ENCODE measurements around the gene SPRED3.
"Not testable (repeated sequence)": the region's sequence is repeated elsewhere in the genome, so short reads cannot be mapped to it uniquely, and the experiment has no call there.

Gene SPRED3

DNA sequence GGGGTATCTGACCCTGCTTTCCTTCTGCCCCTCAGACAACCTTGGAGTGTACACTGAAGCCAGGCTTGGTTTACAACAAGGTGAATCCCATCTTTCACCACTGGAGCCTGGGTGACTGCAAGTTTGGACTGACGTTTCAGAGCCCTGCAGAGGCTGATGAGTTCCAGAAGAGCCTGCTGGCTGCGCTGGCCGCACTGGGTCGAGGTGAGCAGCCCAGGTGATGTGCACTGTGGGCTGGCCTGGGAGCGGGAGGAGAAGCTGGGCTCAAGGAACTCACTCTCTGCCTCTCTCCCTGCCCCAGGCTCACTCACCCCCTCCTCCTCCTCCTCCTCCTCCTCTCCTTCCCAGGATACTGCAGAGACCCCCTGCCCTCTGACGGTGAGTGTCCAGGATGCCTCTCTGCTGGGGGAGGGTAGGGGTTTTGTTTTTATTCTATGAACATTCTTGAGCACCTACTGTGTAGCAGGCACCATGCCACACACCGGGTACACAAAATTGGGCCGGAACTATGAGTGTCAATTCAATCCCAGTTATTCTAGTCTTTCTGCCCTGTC lies 3.5 kb downstream of the SPRED3 start:
- DNase-seq (ENCODE audit: low spot score) = no peak

DNA sequence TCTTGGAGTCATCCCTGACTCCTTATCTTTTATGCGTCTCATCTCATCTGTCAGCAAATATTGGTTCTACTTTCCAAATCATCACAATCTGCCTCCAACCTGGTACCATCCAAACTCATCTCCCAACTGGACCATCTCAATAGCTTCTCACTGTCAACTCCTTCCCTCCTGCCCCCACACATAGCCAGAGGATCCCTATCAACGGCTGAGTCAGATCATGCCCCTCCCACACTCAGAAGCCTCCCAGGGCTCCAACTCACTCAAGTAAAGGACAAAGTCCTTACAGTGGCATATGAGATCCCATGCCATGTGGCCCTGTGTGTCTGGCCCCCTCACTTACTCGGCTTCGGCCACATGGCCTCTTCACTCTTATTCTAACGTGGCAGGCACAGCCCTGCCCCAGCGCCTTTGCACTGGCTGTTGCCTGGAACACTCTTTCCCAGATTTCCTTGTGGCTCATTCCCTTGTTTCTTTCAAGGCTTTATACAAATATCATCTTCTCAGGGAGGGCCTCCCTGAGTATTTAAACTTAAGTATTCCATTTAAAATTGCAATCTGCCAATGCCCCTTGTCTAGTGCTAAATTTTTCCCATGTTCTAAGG lies 4.3 kb downstream of the SPRED3 start:
- DNase-seq (ENCODE audit: low spot score) = peak; percentile 64

DNA sequence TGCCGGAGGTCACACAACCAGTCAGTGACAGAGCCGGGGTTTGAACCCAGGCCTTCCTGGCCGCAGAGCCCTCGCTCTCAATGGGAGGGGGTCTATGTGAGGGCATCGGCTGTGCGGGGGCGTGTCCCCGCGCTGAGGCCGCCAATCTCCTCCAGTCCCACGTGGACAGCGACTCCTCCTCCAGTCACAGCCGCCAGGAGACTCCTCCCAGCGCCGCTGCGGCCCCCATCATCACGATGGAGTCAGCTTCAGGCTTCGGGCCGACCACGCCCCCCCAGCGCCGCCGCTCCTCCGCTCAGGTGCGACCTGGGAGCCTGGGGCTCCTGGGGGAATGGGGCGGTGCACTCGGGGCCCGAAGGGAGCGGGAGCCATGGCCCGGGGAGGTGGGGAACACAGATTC lies 6.0 kb downstream of the SPRED3 start:
- no peak for DNase-seq (ENCODE audit: low spot score)

DNA sequence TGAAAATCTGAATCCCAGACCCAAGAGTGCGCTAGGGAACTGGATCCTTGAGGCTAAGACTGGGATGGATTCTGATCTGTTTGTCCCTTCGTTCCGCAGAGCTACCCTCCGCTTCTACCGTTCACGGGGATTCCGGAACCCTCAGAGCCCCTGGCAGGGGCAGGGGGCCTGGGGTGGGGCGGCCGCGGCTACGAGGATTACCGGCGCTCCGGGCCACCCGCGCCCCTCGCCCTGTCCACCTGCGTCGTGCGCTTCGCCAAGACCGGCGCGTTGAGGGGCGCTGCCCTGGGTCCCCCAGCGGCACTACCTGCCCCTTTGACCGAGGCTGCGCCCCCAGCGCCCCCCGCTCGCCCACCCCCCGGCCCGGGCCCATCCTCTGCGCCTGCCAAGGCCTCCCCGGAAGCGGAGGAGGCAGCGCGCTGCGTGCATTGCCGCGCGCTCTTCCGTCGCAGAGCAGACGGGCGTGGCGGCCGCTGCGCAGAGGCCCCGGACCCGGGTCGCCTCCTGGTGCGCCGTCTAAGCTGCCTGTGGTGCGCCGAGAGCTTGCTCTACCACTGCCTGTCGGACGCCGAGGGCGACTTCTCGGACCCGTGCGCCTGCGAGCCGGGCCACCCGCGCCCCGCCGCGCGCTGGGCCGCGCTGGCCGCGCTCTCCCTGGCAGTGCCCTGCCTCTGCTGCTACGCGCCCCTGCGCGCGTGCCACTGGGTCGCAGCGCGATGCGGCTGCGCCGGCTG lies 7.1 kb downstream of the SPRED3 start:
- DNase-seq (ENCODE audit: low spot score) = no peak

DNA sequence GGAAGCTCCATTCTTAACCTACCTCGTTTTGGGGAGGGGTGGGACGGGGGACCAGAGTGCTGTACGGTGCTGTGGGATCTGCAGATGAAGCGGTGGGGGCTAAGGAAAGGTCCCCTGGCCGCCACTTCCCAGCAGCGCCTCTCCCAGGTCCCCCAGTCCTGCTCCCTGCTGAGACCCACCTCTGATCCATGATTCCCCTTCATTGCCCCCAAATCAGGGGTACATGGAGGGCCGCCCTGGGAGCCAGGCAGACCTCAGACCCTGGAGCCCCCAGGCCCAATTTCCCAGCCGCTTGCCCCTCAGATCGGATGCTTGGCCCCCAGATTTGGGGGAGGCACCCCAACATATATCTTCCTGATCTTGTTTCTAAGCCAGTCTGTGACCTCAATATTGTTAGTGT lies 10.6 kb downstream of the SPRED3 start:
- DNase-seq (ENCODE audit: low spot score) = no peak

DNA sequence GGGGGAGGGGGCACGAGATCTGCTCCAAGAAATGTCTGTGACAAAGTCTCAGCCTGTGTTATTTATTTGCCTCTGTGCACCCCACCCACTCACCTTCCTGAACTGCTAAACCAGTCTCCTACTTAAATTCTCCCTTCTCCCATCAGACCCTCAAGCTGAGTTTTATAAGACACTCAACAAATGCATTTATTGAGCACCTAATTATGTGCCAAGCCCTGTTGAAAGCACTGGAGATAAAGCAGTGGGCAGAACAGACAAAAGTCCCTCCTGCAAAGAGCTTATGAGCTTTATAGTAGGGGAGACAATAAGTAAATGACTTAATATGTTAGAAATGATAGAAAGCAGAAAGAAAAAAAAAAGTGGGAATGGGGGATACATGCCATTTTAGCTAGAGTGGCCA lies 11.0 kb downstream of the SPRED3 start:
- no peak for DNase-seq (ENCODE audit: low spot score)

DNA sequence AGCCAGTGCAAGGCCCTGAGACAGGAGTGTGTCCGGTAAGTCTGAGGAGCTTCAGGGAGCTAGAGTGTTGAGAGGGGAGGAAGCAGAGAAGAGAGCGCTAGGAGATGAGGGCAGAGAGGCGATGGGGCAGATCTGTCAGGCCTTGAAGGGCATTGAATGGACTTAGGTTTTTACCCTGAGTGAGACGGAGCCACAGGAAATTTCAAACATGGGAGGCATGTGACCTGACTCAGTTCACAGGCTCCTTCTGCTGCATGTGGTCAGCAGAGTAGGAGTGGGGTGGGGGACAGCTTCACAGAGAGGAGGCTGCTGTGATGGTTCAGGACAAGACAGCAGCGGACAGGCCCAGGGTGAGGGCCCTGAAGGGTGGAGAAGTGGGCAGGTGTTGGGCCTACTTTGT lies 11.9 kb downstream of the SPRED3 start:
- no peak for DNase-seq (ENCODE audit: low spot score)

DNA sequence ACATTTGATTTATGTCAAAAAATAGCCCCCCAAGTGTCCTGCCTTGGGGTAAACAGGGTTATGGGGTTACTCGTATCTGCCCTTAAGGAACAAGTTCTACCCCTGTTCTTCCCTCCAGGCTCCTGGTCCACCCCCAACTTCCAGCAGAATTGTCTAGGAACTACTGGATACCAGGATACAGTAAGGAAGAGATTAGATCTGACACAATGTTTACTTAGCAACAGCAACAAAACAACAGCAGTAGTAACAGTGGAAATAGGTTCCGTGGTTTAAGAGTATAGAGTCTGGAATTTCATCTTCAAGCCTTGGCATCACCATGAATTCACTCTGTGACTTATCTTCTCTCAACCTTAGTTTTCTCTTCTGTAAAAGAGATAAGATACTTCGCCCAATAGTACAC lies 12.7 kb downstream of the SPRED3 start:
- no peak for DNase-seq (ENCODE audit: low spot score)

DNA sequence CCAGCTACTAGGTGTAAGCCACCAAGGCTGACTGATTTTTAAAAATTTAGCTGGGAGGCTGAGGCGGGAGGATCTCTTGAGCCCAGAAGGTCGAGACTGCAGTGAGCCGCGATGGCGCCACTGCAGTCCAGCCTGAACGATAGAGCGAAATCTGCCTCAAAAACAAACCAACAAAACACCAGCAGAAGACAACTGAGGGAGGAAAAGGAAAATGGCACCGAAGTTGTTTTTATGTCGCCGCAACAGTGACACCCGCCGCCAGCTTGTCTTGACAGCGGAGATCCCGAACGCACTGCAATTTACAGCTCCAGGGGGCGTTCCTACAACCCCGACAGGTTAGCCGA lies 14.1 kb downstream of the SPRED3 start:
- no peak for DNase-seq (ENCODE audit: low spot score)

DNA sequence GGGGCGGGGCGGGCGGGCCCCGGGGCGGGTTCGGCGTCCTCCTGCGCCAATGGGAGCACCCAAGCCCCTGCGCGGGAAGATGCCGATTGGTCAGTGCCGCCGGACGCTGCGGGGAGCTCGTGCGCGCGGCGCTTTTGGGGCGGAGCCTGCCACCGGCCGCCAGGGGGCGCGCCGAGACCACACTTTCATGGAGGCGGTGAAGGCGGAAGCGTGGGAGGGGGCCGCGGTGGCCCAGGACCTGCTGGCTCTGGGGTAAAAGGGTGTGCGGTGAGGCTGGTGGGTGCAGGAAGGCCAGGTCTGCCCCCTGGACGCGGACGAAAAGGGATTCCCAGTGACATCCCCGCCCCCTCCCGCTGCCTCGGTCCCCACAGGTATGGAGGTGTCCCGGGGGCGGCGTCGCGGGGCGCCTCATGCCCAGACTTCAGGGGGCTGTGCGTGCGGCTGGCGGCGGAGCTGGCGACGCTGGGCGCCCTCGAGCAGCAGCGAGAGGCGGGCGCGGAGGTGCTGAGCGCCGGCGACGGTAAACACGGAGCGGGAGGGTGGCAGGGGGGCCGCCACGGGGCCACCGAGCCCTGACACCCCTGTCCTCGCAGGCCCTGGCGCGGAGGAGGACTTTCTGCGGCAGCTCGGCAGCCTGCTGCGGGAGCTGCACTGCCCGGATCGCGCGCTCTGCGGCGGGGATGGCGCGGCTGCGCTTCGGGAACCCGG lies 14.6 kb downstream of the SPRED3 start, which contains the start of gene FAM98C:
Gene FAM98C (plus strand): TSS at position 127 of the 708 bp plus-strand sequence. CDS start 61 bp downstream, at position 188.
- DNase-seq (ENCODE audit: low spot score) = peak; percentile 100

DNA sequence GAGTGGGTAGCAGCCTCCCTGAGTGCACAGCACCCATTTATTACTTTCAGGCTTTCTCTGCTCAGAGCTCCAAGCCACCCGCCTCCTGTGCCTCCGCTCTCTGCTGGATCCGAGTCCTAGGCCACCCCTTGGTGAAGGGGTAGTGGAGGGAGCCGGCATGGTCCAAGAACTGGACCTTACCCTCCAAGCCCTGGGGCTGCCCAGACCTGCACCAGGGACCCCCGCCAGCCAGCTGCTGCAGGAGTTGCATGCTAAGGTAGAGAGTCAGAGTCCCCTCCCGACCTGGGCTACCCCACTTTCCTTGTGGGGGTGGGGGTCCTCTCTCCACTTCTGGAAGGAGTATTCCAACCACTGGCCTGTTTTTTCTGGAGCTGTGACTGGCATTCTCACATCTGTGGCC lies 16.4 kb downstream of the SPRED3 start:
- no peak for DNase-seq (ENCODE audit: low spot score)

DNA sequence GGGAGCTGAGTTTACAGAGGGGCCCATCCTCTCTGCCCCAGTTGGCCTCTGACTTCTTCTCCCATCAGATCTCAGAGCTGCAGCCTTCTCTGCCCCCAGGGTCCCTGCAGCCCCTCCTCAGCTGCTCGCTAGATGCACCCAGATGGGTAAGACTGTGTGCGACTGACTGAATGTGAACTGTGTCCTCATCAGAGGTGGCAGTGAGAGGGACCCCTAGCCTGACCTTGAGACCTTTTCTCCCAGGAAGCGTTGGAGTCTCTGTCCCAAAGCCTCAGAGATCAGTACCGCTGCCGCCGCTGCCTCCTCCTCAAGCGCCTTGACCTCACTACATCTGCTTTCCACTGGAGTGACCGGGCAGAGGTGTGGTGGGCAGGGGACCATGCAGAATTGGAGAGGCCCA lies 16.8 kb downstream of the SPRED3 start:
- DNase-seq (ENCODE audit: low spot score) = no peak

DNA sequence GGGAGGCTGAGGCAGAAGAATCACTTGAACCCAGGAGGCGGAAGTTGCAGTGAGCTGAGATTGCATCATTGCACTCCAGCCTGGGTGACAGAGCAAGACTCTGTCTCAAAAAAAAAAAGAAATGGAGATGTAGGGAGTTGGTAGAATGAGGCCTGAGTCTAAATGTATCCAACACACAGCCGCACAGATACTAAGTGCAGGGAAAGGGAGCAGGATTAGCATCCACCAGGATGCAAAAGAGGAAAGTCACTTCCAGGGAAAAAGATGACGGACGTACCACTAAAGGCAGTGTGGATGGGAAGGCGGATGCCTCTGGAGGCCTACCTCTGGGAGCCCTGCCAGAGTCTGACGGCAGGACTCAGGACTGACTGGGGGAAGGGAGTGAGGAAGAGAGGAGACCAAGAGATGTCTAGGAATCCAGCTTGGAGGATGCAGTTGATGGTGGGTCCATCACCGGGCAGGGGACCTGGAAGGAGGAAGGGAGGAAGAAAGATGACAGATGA lies 21.2 kb downstream of the SPRED3 start:
- no peak for DNase-seq (ENCODE audit: low spot score)

DNA sequence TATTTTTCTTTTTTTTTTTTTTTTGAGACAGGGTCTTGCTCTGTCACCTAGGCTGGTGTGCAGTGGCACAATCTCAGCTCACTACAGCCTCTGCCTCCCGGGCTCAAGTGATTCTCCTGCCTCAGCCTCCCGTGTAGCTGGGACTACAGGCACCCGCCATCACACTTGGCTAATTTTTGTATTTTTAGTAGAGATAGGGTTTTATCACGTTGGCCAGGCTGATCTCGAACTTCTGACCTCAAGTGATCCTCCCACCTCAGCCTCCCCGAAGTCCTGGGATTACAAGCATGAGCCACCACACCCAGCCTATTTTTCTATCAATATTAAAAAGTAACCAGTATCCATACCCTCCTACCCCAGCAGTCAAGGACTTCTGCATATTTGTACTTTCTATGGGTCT lies 21.9 kb downstream of the SPRED3 start:
- not testable (repeated sequence) for DNase-seq (ENCODE audit: low spot score)

DNA sequence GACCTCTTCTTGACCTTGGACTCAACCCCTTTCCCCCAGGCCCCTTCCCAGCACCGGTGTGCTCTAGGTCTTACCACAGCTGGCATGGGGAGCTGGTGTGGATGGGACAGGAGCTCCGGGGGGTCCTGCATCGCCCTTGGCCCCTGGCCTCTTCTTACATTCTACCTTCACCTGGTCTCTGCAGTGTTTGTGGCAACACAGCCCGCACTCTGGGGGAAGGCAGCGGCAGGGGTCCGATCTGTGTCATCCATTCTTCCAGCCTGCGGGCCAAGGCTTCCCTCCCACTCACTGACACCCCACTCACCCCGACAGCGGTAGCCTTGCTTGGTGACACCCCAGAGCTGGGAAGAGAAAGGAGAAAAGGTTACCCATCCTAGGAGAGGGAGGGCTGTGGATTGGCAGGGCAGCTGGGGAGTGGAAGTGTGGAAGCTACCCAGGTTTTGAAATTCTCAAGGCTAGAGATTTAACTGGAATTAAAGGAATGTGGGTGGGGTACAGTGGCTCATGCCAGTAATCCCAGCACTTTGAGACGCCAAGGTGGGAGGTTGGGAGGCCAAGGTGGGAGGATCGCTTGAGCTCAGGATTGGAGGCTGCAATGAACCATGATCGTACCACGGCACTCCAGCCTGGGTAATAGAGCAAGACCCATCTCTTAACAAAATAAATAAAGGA lies 22.7 kb downstream of the SPRED3 start:
- no peak for DNase-seq (ENCODE audit: low spot score)

DNA sequence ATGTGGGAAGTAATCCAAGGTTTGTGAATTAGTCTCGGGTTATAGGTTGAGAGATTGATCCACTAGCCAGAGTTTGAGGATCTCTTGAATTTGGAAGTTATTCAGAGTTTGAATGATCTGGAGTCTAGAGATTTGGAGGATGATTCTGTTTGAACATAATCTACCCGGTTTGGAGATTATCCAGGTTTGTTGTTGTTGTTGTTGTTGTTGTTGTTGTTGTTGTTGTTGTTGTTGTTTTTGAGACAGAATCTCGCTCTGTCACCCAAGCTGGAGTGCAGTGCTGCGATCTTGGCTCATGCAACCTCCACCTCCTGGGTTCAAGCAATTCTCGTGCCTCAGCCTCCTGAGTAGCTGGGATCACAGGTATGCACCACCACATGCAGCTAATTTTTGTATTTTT lies 23.4 kb downstream of the SPRED3 start:
- not testable (repeated sequence) for DNase-seq (ENCODE audit: low spot score)

DNA sequence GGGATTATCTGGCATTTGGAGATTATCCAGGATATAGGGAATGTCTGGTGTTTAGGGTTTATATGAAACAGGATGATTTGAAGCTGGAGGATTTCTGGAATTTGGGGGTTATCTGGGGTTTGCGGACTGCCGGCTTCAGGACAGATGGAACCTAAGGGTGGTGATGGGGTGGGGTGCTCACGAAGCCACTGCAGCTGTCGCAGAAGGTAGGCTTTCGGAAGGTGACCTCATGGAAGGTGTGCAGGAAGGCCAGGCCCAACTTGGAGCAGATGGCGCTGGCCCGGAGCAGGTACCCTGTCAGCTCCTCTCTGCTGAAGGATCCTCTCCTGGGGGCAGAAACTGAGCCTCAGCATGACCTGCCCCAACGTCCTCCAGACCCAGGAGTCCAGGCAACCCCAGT lies 24.0 kb downstream of the SPRED3 start:
- DNase-seq (ENCODE audit: low spot score) = no peak

DNA sequence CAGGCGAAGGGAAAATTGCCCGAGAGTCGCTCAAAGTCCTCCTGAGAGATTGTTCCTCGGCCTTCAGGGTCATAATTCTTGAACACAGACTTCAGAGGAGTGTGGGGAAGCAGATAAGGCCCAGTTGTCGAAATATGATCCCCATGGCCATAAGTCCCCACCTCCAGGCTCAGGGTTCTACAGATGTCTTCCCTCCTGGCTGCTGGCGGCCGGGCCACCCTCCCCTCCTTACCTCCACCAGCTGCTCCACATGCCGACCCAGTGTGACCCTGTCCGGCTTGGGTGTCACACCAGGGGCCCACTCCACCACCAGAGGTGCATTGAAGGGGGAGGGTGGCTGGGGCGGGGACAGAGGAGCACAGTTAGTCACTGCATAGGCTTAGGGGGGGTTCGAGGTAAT lies 24.5 kb downstream of the SPRED3 start:
- DNase-seq (ENCODE audit: low spot score) = no peak

DNA sequence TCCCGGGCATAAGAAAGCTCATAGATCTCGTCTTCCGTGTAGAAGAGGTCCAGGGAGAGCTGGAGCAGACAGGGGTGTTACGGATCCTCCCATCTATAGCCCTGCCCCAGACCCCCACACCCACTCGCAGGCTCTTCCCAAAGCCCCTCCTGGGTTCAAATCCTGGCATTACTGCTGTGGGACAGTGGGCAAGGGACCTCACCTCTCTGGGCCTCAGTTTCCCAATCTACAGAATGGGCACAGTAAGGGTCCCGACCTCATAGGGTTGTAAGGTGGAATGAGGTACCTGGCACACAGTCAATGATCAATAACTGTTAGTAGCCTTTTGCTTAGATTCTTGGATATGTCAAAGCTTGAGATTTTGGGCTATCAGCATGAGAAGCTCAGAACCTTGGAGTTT lies 24.9 kb downstream of the SPRED3 start:
- DNase-seq (ENCODE audit: low spot score) = no peak

DNA sequence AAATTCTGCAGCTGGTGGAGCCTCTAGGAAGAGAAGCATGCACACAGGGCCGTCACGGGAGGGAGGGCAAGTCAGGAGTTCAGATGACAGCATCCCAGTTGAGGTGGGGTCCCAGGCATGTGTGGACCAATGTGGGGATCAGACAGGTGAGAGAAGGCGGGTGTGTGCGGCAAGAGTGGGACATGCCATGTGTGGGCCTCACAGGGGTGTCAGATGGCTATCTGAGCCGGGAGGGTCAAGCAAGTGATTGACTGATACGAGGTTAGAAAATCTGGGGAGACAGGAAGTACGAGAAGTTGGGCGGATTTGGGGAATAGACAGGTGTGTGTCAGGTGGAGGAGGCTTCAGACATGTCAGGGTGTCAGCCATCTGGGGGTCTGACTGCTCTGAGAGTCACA lies 28.6 kb downstream of the SPRED3 start:
- no peak for DNase-seq (ENCODE audit: low spot score)

DNA sequence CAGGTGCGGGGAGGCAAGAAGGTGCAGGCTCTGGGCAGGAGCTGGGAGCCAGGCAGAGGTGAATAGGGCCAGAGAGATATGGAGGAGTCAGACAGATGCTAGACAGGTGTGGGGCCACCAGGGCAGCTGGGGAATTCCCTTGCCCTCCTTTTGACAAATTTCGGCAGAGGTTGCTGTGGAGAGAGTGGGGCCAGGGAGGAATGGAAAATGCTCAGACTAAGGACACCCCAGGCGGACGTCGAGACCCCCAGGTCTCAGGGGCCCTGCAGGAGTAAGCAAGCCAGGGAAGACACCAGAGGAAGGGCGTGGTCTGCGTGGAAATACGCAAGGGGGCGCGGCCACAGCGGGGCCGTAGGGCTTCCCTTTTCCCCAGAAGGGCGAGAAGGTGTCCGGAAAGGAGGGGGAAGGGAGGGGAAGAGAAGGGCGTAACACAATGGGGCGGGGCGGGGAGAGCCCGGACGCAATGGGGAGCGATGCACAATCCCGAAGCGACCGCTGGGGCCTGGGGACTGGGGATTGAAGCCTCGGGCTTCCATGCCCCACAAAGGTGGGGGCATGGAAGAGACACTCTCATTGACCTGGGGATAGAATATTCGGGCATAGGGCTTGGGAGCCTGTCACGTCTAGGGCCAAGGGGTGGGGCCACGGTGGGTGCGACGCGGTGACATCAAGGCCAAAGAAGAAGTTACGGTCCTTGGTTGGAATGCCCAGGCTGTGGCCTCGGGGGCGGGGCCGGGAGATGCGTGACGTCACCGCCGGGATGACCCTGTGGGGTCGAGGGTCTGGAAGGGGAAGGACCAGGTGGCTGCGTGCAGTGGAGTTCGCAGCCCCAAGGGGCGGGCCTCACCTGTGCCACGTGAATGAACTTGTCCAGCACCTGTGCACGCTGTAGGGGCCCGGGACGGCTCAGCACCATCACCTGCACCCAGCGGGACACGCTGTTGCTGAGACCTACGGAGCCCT lies 29.3 kb downstream of the SPRED3 start:
- no peak for DNase-seq (ENCODE audit: low spot score)
